Measurements from ENCODE around the gene SLC25A38.

- TF ChIP-seq CTCF (IDR thresholded peaks at IDR 0.05 in 4 of 5, conservative IDR thresholded peaks at IDR 0.05 in 1 of 5) (no peak), POLR2A (IDR thresholded peaks at IDR 0.05) (no peak)
Observed at GRCh38 chr3:39361252-39361927, 21.8 kb upstream of the SLC25A38 start.

All from gastrocnemius medialis (tissue), 4 donors.